ENCODE data around the gene ALG3. TPM values are rescaled to one million over a fixed set of nuclear protein-coding genes. Genes with fewer than 3 reads are reported as not detected.

The ALG3 gene
- total and polyA plus RNA-seq, 9 of the 15 experiments (the other 6 are each of a cell fraction or from before 2014, with no cell fraction given): 37.5 to 107 (median 80.1) TPM

DNA sequence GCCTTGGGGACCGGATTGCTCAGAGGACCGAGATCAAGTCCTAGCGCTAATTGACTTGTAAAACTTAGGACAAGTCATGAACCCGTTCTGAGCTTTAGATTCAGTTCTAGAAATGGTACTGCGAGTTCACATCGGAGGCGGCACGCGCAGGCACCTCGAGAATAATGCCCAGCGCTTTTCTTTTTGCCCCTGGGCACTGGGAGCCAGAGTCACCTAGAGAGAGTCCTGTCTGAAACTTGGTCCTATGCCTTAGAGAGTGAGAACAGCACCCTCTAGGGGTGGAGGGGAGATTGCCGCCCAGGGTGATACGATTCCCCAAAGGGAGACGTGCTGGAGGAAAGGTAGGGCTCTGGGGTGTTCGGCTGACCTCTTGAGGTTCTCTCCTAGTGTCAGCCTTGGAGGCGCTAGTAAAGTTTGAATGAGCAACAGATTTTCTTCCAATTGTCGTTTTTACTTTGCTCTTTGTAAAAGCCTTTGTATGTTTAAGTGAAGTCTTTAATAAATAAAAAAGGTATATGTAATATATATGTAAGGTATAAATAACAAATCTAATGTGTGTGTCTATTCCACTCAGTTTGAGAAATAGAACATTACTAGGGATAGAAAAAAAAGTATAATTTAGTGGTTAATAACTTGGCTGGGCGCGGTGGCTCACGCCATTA is 1.5 kb upstream of the ALG3 start (continued):
- TF ChIP-seq, protein P1, sequence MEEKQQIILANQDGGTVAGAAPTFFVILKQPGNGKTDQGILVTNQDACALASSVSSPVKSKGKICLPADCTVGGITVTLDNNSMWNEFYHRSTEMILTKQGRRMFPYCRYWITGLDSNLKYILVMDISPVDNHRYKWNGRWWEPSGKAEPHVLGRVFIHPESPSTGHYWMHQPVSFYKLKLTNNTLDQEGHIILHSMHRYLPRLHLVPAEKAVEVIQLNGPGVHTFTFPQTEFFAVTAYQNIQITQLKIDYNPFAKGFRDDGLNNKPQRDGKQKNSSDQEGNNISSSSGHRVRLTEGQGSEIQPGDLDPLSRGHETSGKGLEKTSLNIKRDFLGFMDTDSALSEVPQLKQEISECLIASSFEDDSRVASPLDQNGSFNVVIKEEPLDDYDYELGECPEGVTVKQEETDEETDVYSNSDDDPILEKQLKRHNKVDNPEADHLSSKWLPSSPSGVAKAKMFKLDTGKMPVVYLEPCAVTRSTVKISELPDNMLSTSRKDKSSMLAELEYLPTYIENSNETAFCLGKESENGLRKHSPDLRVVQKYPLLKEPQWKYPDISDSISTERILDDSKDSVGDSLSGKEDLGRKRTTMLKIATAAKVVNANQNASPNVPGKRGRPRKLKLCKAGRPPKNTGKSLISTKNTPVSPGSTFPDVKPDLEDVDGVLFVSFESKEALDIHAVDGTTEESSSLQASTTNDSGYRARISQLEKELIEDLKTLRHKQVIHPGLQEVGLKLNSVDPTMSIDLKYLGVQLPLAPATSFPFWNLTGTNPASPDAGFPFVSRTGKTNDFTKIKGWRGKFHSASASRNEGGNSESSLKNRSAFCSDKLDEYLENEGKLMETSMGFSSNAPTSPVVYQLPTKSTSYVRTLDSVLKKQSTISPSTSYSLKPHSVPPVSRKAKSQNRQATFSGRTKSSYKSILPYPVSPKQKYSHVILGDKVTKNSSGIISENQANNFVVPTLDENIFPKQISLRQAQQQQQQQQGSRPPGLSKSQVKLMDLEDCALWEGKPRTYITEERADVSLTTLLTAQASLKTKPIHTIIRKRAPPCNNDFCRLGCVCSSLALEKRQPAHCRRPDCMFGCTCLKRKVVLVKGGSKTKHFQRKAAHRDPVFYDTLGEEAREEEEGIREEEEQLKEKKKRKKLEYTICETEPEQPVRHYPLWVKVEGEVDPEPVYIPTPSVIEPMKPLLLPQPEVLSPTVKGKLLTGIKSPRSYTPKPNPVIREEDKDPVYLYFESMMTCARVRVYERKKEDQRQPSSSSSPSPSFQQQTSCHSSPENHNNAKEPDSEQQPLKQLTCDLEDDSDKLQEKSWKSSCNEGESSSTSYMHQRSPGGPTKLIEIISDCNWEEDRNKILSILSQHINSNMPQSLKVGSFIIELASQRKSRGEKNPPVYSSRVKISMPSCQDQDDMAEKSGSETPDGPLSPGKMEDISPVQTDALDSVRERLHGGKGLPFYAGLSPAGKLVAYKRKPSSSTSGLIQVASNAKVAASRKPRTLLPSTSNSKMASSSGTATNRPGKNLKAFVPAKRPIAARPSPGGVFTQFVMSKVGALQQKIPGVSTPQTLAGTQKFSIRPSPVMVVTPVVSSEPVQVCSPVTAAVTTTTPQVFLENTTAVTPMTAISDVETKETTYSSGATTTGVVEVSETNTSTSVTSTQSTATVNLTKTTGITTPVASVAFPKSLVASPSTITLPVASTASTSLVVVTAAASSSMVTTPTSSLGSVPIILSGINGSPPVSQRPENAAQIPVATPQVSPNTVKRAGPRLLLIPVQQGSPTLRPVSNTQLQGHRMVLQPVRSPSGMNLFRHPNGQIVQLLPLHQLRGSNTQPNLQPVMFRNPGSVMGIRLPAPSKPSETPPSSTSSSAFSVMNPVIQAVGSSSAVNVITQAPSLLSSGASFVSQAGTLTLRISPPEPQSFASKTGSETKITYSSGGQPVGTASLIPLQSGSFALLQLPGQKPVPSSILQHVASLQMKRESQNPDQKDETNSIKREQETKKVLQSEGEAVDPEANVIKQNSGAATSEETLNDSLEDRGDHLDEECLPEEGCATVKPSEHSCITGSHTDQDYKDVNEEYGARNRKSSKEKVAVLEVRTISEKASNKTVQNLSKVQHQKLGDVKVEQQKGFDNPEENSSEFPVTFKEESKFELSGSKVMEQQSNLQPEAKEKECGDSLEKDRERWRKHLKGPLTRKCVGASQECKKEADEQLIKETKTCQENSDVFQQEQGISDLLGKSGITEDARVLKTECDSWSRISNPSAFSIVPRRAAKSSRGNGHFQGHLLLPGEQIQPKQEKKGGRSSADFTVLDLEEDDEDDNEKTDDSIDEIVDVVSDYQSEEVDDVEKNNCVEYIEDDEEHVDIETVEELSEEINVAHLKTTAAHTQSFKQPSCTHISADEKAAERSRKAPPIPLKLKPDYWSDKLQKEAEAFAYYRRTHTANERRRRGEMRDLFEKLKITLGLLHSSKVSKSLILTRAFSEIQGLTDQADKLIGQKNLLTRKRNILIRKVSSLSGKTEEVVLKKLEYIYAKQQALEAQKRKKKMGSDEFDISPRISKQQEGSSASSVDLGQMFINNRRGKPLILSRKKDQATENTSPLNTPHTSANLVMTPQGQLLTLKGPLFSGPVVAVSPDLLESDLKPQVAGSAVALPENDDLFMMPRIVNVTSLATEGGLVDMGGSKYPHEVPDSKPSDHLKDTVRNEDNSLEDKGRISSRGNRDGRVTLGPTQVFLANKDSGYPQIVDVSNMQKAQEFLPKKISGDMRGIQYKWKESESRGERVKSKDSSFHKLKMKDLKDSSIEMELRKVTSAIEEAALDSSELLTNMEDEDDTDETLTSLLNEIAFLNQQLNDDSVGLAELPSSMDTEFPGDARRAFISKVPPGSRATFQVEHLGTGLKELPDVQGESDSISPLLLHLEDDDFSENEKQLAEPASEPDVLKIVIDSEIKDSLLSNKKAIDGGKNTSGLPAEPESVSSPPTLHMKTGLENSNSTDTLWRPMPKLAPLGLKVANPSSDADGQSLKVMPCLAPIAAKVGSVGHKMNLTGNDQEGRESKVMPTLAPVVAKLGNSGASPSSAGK (IDR thresholded peaks at IDR 0.05): no peak
- TF ChIP-seq, protein P2, sequence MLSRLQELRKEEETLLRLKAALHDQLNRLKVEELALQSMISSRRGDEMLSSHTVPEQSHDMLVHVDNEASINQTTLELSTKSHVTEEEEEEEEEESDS (CRISPR knock-in tag; IDR thresholded peaks at IDR 0.05): no peak
- no peak for TF ChIP-seq ZNF239 (CRISPR knock-in tag; IDR thresholded peaks at IDR 0.05)
- no peak for TF ChIP-seq ZNF518B (CRISPR knock-in tag; IDR thresholded peaks at IDR 0.05)
- TF ChIP-seq SMAD2 (IDR thresholded peaks at IDR 0.05; ENCODE audit: low read depth, low read length): no peak
- TF ChIP-seq RAD21 (CRISPR knock-in tag; conservative IDR thresholded peaks at IDR 0.05 in 1 of 2, IDR thresholded peaks at IDR 0.05 in 1 of 2): peak; percentile 63 to 74
- TF ChIP-seq, protein P3, sequence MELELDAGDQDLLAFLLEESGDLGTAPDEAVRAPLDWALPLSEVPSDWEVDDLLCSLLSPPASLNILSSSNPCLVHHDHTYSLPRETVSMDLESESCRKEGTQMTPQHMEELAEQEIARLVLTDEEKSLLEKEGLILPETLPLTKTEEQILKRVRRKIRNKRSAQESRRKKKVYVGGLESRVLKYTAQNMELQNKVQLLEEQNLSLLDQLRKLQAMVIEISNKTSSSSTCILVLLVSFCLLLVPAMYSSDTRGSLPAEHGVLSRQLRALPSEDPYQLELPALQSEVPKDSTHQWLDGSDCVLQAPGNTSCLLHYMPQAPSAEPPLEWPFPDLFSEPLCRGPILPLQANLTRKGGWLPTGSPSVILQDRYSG (tag; conservative IDR thresholded peaks at IDR 0.05; ENCODE audit: low read depth): no peak
- peak; percentile 39; the same call in 1 of the 2 replicates for TF ChIP-seq JUND (IDR thresholded peaks at IDR 0.05; ENCODE audit: borderline replicate concordance, low read depth, low read length)
- TF ChIP-seq JUND (tag; IDR thresholded peaks at IDR 0.05; ENCODE audit: borderline replicate concordance, low read depth, low read length): no peak; the same call in 2 of the 3 replicates
- no peak for TF ChIP-seq MCM5 (IDR thresholded peaks at IDR 0.05; ENCODE audit: low read depth)
- no peak for TF ChIP-seq ZNF121 (CRISPR knock-in tag; conservative IDR thresholded peaks at IDR 0.05)

Data from K562 (cell line).